Lower lobe of right lung (tissue), 2 donors: ENCODE data around the gene CREB3L2. TPM values are rescaled to one million over a fixed set of nuclear protein-coding genes. Genes with fewer than 3 reads are reported as not detected.

ENCODE experiments used
- ATAC-seq, 2 donors: fragments of 200-7000 bp; cut with Tn5 transposase; one replicate each; pipeline ENCODE4 v1.9.1; 2020 to 2022; ENCODE audit warnings: mild to moderate bottlenecking in 2 of 2, moderate library complexity in 2 of 2
- DNase-seq: peaks from one replicate; pipeline ENCODE4 v3.0.0-alpha.2; 2020
- H3K27ac ChIP-seq: fragments of 200-600 bp; one replicate; pipeline ENCODE4 v1.8.0; 2022
- H3K27me3 ChIP-seq: fragments of 200-600 bp; one replicate; pipeline ENCODE4 v1.8.0; 2022; ENCODE audit warnings: low read depth
- H3K36me3 ChIP-seq: fragments of 200-600 bp; one replicate; pipeline ENCODE4 v1.8.0; 2022; ENCODE audit warnings: mild to moderate bottlenecking
- H3K4me1 ChIP-seq: fragments of 200-600 bp; one replicate; pipeline ENCODE4 v1.8.0; 2022
- H3K4me3 ChIP-seq: fragments of 200-600 bp; one replicate; pipeline ENCODE4 v1.8.0; 2022; ENCODE audit warnings: mild to moderate bottlenecking
- H3K9me3 ChIP-seq: fragments of 200-600 bp; one replicate; pipeline ENCODE4 v1.8.0; 2022
- intact Hi-C: fragments of 100-400 bp; cut with DNase I; formaldehyde crosslinking; loops from one replicate; pipeline ENCODE4 v1.11.0; 2022
- total RNA-seq: library from RNA; stranded (reverse); fragmentation: NEBNext Ultra II Directional; extraction: Animal tissue kit (Norgen Biotek cat#: 25700); gene quantifications from one replicate; pipeline ENCODE4 v1.2.1, GENCODE V29; 2021
- TF ChIP-seq, protein P1 (sequence below): fragments of 200-600 bp; IDR thresholded peaks from one replicate; pipeline ENCODE4 v1.8.0; 2022; ENCODE audit warnings: antibody characterized with exemption, mild to moderate bottlenecking
- donor health status: DM: no; HTN: yes; CAD: no; lungs with severe emphysema.

The CREB3L2 gene
- total RNA-seq, 1 donor from 2014 or later = 48.9 TPM

DNA sequence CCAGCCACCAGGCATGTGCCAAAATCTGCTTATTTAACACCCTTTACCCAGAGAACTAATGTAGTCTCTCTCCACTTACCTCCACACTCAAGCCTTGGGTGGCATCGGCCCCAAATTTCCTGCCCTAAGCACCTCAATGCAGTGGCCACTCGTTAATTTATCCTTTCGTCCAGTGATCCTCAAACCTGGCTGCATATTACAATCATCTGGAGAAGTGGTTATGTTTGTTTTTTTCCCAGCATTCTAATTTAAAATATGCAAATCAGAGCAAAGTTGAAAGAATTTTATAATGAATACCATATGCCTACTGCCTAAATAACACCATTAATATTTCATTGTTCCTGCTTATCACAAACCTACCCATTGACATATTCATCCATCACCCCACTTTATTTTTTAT lies 25.7 kb downstream of the CREB3L2 start:
- TF ChIP-seq, protein P1, sequence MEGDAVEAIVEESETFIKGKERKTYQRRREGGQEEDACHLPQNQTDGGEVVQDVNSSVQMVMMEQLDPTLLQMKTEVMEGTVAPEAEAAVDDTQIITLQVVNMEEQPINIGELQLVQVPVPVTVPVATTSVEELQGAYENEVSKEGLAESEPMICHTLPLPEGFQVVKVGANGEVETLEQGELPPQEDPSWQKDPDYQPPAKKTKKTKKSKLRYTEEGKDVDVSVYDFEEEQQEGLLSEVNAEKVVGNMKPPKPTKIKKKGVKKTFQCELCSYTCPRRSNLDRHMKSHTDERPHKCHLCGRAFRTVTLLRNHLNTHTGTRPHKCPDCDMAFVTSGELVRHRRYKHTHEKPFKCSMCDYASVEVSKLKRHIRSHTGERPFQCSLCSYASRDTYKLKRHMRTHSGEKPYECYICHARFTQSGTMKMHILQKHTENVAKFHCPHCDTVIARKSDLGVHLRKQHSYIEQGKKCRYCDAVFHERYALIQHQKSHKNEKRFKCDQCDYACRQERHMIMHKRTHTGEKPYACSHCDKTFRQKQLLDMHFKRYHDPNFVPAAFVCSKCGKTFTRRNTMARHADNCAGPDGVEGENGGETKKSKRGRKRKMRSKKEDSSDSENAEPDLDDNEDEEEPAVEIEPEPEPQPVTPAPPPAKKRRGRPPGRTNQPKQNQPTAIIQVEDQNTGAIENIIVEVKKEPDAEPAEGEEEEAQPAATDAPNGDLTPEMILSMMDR = no peak
- H3K36me3 ChIP-seq = no peaks in the 10 kb centered on the region
- H3K27me3 ChIP-seq = no peaks in the 10 kb centered on the region
- no peak for DNase-seq
- no peak overlapping the region for H3K4me3 ChIP-seq
- ATAC-seq = no peak
- intact Hi-C loops = no loop called here
- H3K27ac ChIP-seq = no peak overlapping the region
- no peaks in the 10 kb centered on the region for H3K9me3 ChIP-seq
- peaks cover 39% of the 10 kb centered on the region for H3K4me1 ChIP-seq

- H3K4me3 ChIP-seq = no peak overlapping the region
- H3K9me3 ChIP-seq = no peaks in the 10 kb centered on the region
- TF ChIP-seq, protein P1 = no peak
- H3K27me3 ChIP-seq = no peaks in the 10 kb centered on the region
- no peak overlapping the region for H3K27ac ChIP-seq
- DNase-seq = no peak
- no peak for ATAC-seq
- peaks cover 39% of the 10 kb centered on the region for H3K4me1 ChIP-seq
- intact Hi-C loops = no loop called here
- no peaks in the 10 kb centered on the region for H3K36me3 ChIP-seq
These were observed 26.1 kb downstream of the CREB3L2 start for GRCh38 chr7:137975768-137976167.

DNA sequence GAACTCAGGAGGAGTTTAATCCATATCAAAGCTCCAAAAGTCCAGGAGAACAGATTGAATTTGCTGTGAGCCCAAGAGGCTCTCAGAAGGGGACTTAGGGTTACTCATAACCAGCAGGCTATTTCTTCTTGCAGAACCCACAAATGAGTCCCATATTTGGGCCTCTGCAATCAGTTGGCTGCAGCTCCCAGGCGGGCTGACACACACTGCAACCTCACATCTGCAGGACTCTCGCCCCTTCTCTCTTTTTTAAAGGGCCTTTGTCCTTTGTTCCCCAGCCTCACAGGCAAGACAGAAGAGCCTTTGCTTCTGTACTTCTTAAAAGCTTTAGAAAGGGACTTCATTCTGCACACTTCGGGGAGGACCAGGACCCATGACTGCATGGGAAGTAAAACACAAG lies 26.7 kb downstream of the CREB3L2 start:
- H3K4me1 ChIP-seq = peaks cover 41% of the 10 kb centered on the region
- H3K4me3 ChIP-seq = no peak overlapping the region
- ATAC-seq (no peak), DNase-seq (no peak)
- no peaks in the 10 kb centered on the region for H3K27me3 ChIP-seq
- H3K27ac ChIP-seq = no peak overlapping the region
- intact Hi-C loops = no loop called here
- no peaks in the 10 kb centered on the region for H3K9me3 ChIP-seq
- H3K36me3 ChIP-seq = no peaks in the 10 kb centered on the region
- TF ChIP-seq, protein P1 = no peak

DNA sequence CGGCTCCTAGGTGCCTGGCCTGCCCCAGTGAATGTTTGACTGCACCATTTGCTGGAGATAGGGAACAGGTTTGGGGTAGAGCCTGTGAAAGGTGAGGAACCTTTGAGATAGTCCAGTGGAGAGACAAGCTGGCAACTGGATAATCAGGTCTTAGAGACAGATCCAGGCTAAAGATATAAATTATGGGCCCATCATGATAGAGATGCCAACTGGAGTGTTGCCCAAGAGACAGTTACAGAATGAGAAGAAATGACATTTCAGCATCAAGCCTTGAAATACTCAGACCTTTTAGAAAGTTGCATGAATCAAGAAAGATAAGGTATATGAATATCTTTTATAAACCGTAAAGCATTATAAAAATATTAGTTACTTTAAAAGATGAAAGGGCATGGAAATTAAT lies 27.1 kb downstream of the CREB3L2 start:
- H3K4me1 ChIP-seq = peaks cover 42% of the 10 kb centered on the region
- intact Hi-C loops = no loop called here
- no peak for DNase-seq

GRCh38 chr7:137970253-137970975 lies 31.5 kb downstream of the CREB3L2 start:
- DNase-seq (no peak), ATAC-seq (peak; percentile 77 to 86)
- Histone ChIP-seq H3K9me3 (no peaks in the 10 kb centered on the region), H3K27ac (no peak overlapping the region), H3K4me3 (no peak overlapping the region), H3K4me1 (peaks cover 46% of the 10 kb centered on the region), H3K27me3 (no peaks in the 10 kb centered on the region), H3K36me3 (no peaks in the 10 kb centered on the region)
- intact Hi-C loops = no loop called here
- TF ChIP-seq, protein P1 = no peak

More for the DNA sequence above, 27.1 kb downstream of the CREB3L2 start:
- H3K27ac ChIP-seq = no peak overlapping the region
- H3K4me3 ChIP-seq = no peak overlapping the region
- no peak for ATAC-seq
- no peaks in the 10 kb centered on the region for H3K27me3 ChIP-seq
- no peaks in the 10 kb centered on the region for H3K9me3 ChIP-seq
- TF ChIP-seq, protein P1 = no peak
- H3K36me3 ChIP-seq = no peaks in the 10 kb centered on the region
